Breast epithelium (tissue), 4 donors: ENCODE results near the gene LRPPRC. TPM values are rescaled to one million over a fixed set of nuclear protein-coding genes. Genes with fewer than 3 reads are reported as not detected.
A peak's percentile ranks its signal among the peaks of the same experiment; 100 is the strongest.

Experiments used
- DNase-seq, 2 donors: peaks; one replicate each; pipeline ENCODE4 v3.0.0-alpha.2; 2019; ENCODE audit warnings: low spot score in 2 of 2
- H3K27ac ChIP-seq, 2 donors: fragments of 200-600 bp; sonication (generic) in 1 of 2; one replicate each; pipeline ENCODE4 v1.5.1; 2016 to 2019; ENCODE audit warnings: mild to moderate bottlenecking in 1 of 2
- H3K27me3 ChIP-seq, 2 donors: fragments of 200-600 bp; sonication (generic) in 1 of 2; one replicate each; pipeline versions ENCODE4 v1.5.1 to v1.6.0; 2017 to 2019; ENCODE audit warnings: control low read depth in 1 of 2, mild to moderate bottlenecking in 1 of 2
- H3K36me3 ChIP-seq: fragments of 200-600 bp; one replicate; pipeline ENCODE4 v1.5.1; 2019
- H3K4me1 ChIP-seq, 2 donors: fragments of 200-600 bp; sonication (generic); one replicate each; pipeline ENCODE4 v1.5.1; 2016 to 2019; ENCODE audit warnings: control low read depth in 1 of 2
- H3K4me3 ChIP-seq, 3 donors: fragments of 200-600 bp; sonication (generic); 1 replicate in 2 of 3; 2 replicates in 1 of 3; pipeline ENCODE4 v1.5.1; 2016 to 2019; ENCODE audit warnings: mild to moderate bottlenecking in 3 of 3, moderate library complexity in 2 of 3
- H3K9me3 ChIP-seq, 2 donors: fragments of 200-600 bp; sonication (generic) in 1 of 2; one replicate each; pipeline ENCODE4 v1.5.1; 2016 to 2019; ENCODE audit warnings: control low read depth in 1 of 2
- POLR2A ChIP-seq: fragments of 450-650 bp; IDR thresholded peaks from one replicate; pipeline ENCODE4 v1.6.1; 2016; ENCODE audit warnings: antibody characterized with exemption, mild to moderate bottlenecking, moderate library complexity
- POLR2AphosphoS5 ChIP-seq, 3 donors: sonication (generic); formaldehyde crosslinking; IDR thresholded peaks; one replicate each; pipeline ENCODE4 v1.6.1; 2017; ENCODE audit warnings: antibody characterized with exemption in 3 of 3
- intact Hi-C: fragments of 100-400 bp; cut with DNase I; formaldehyde crosslinking; loops from one replicate; pipeline ENCODE4 v1.15.1; 2023; ENCODE audit warnings: low total_unique reads
- total RNA-seq, 3 donors: library from RNA; depleted of rRNA; stranded (reverse); fragments of >200 nt; gene quantifications; one replicate each; pipeline ENCODE4 v1.1.0, GENCODE V29; 2016
- TF ChIP-seq, protein P1 (sequence below), 3 donors: fragments of 450-650 bp; IDR thresholded peaks; one replicate each; pipeline ENCODE4 v1.5.1; 2016 to 2017; ENCODE audit warnings: antibody characterized with exemption in 3 of 3, mild to moderate bottlenecking in 3 of 3, moderate library complexity in 3 of 3

The LRPPRC gene
- total RNA-seq, 3 donors from 2014 or later: 61.6 to 75.4 (median 65.1) TPM

DNA sequence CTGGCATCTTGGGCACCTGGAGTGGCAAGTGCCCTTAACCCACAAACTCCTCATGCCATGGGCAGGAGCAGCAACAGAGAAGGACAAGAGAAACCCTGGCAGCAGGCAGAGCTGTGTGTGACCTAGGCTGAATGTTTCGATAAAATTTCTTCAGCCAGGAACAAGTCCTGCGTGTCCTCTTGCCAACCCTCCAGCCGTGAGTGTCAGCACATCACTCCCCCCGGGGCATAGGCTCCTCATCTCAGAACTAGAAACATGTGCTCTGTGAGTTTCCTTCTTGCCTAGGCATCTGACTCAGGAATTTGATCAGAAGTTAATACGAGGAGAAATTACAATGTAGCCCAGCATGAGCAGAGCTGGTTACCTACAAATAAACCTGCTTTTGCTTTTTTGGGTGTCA lies 154.8 kb downstream of the LRPPRC start:
- intact Hi-C loops: no loop called here
- H3K9me3 ChIP-seq: no peaks in the 10 kb centered on the region
- DNase-seq: peak in 1 of 2 donors; percentile 21
- H3K27ac ChIP-seq: no peak overlapping the region
- no peaks in the 10 kb centered on the region for H3K4me1 ChIP-seq
- TF ChIP-seq, protein P1, sequence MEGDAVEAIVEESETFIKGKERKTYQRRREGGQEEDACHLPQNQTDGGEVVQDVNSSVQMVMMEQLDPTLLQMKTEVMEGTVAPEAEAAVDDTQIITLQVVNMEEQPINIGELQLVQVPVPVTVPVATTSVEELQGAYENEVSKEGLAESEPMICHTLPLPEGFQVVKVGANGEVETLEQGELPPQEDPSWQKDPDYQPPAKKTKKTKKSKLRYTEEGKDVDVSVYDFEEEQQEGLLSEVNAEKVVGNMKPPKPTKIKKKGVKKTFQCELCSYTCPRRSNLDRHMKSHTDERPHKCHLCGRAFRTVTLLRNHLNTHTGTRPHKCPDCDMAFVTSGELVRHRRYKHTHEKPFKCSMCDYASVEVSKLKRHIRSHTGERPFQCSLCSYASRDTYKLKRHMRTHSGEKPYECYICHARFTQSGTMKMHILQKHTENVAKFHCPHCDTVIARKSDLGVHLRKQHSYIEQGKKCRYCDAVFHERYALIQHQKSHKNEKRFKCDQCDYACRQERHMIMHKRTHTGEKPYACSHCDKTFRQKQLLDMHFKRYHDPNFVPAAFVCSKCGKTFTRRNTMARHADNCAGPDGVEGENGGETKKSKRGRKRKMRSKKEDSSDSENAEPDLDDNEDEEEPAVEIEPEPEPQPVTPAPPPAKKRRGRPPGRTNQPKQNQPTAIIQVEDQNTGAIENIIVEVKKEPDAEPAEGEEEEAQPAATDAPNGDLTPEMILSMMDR (IDR thresholded peaks at IDR 0.05): no peak
- TF ChIP-seq POLR2A: no peak
- TF ChIP-seq POLR2AphosphoS5 (IDR thresholded peaks at IDR 0.05): no peak
- H3K36me3 ChIP-seq: no peaks in the 10 kb centered on the region
- no peak overlapping the region for H3K4me3 ChIP-seq
- no peaks in the 10 kb centered on the region for H3K27me3 ChIP-seq

DNA sequence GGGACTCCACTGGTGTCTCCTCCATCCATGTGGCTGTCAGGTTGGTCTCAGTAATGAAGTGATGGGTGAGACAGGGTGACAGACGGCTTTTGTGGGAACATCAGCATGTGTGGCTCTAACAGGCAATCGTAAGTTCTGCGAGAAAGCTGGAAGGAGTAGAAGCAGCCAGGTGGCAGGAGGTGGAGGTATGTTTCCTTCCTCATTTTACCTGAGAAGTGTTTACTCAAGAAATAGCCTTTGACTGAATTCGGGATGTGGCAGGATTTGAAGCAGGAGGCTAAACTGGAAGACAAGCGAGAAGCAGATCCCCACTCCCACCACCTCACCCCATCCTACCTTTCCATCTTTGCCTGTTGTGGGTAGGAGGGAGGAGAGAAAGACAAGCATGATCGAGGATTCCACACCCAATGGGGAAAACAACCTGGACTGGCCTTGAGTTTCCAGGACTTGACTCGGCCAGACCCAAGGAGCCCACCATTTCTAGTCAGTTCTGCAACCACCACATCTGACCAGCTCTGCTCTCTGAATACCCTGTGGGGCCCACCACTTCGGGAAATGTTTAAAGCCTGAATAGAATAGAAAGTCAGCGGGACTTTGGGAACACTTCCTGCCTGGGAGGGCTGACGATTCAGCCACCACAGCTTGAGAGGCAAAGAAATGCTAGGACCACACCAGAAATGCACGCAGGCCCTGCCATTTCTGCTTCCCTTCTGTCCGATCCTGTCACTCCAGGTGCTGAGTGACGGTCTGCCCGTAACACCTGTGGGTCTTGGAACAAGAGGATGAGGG lies 155.8 kb downstream of the LRPPRC start:
- no peak overlapping the region for H3K27ac ChIP-seq
- no peak for DNase-seq
- no peaks in the 10 kb centered on the region for H3K9me3 ChIP-seq
- no peak overlapping the region for H3K4me3 ChIP-seq
- intact Hi-C loops: no loop called here
- no peaks in the 10 kb centered on the region for H3K36me3 ChIP-seq
- H3K27me3 ChIP-seq: no peaks in the 10 kb centered on the region
- no peaks in the 10 kb centered on the region for H3K4me1 ChIP-seq
- TF ChIP-seq POLR2A (no peak), POLR2AphosphoS5 (IDR thresholded peaks at IDR 0.05) (no peak)
- TF ChIP-seq, protein P1 (IDR thresholded peaks at IDR 0.05): no peak

DNA sequence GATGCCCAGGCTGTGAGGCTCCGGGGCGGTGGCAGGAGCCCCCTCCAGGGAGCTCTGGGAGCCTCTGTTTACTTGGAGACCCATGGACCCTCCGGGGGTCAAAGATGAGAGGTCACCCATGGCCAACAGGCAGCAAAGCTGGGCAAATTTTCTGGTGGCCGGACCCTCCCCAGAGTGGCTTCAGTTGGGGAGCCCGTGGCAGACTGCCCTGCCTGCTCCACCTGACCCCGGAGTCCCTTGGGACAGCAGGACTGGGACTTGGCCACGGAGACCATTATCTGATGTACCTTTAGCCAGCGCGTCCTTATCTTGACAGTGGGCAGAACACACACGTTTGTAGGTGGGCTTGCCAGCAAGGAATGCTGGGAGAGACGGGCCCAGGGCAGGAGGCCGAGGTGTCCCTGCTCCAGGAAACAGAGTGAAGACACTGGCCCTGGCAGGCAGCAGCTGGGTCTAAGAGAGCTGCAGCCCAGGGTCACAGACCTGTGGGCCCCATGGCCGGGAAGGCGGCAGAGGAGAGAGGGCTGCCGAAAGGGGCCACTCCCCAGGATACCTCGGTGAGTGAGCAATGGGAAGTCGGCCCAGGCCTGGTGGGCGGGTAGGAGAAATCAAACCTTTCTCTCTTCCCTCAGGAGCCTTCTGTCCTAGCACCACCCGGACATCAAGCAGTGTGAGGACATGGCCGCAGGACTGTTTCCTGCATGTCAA lies 157.1 kb downstream of the LRPPRC start, which contains the start of the genes ABCG5 and ABCG8:
TSS of gene ABCG5 (minus strand) at position 280 of the 708 bp plus-strand sequence. CDS start at position 120, 160 bp downstream.
TSS of gene ABCG8 (plus strand) at position 412 of the 708 bp plus-strand sequence. CDS start at position 495, 83 bp downstream.
- TF ChIP-seq, protein P1 (IDR thresholded peaks at IDR 0.05): no peak
- TF ChIP-seq POLR2AphosphoS5 (IDR thresholded peaks at IDR 0.05) (no peak), POLR2A (no peak)
- no peak within 1 kb of the TSS for H3K4me3 ChIP-seq
- DNase-seq: peak in 1 of 2 donors; percentile 12
- intact Hi-C loops: no loop called here
- H3K9me3 ChIP-seq: no peaks in the 10 kb centered on the region
- H3K4me1 ChIP-seq: no peaks in the 10 kb centered on the region
- no peaks in the 10 kb centered on the region for H3K27me3 ChIP-seq
- H3K27ac ChIP-seq: no peak within 1 kb of the TSS
- no peaks in the 10 kb centered on the region for H3K36me3 ChIP-seq

DNA sequence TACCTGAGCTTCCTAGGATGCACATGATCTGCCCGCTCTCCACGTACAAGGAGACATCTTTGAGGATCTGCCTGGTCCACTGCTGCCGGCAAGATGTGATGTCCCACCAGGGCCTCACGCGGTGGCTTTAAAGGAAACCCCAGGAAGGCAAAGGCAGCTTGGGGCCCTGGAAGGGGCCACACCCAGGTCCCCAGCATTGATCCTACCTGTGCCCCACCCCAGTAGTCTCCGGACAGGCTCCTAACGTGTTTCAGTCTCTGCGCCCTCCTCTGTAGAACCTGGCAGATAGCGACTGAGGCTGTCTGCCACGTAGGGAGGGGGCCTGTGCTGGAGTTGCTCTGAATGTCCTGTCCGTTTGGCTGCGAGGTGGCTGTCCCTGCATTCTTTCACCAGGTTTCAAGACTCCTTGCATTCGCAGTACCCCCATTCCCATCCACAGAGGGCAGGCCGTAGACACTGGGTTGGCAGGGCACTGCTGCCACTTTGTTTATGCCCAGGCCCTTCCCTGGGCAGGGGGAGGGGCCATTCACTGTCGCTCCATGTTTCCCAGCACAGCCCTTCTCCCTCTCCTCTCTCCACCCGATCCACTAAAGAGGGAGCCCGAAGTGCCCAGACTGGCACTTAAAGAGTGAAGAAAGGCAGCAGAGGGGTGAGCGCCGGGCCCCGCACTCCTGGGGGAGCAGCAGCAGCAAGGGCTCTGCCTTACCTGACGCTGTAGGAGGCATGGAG lies 157.8 kb downstream of the LRPPRC start:
- TF ChIP-seq POLR2A (no peak), POLR2AphosphoS5 (IDR thresholded peaks at IDR 0.05) (no peak)
- TF ChIP-seq, protein P1 (IDR thresholded peaks at IDR 0.05): no peak
- no peaks in the 10 kb centered on the region for H3K27me3 ChIP-seq
- H3K9me3 ChIP-seq: no peaks in the 10 kb centered on the region
- peak in 1 of 2 donors; percentile 13 for DNase-seq
- H3K4me3 ChIP-seq: no peak overlapping the region
- intact Hi-C loops: no loop called here
- H3K27ac ChIP-seq: no peak overlapping the region
- no peaks in the 10 kb centered on the region for H3K36me3 ChIP-seq
- H3K4me1 ChIP-seq: no peaks in the 10 kb centered on the region
